ENCODE results near the gene FARS2. TPM values are rescaled to one million over a fixed set of nuclear protein-coding genes. Genes with fewer than 3 reads are reported as not detected.

The FARS2 gene
- total RNA-seq, 1 donor from 2014 or later, result 21.9 TPM

- H3K36me3 Mint-ChIP-seq, result no peaks in the 10 kb centered on the region
- peaks cover 24% of the 10 kb centered on the region for H3K4me1 Mint-ChIP-seq (ENCODE audit: unreplicated experiment)
- H3K4me3 Mint-ChIP-seq, result no peak overlapping the region
- TF ChIP-seq, protein P1, sequence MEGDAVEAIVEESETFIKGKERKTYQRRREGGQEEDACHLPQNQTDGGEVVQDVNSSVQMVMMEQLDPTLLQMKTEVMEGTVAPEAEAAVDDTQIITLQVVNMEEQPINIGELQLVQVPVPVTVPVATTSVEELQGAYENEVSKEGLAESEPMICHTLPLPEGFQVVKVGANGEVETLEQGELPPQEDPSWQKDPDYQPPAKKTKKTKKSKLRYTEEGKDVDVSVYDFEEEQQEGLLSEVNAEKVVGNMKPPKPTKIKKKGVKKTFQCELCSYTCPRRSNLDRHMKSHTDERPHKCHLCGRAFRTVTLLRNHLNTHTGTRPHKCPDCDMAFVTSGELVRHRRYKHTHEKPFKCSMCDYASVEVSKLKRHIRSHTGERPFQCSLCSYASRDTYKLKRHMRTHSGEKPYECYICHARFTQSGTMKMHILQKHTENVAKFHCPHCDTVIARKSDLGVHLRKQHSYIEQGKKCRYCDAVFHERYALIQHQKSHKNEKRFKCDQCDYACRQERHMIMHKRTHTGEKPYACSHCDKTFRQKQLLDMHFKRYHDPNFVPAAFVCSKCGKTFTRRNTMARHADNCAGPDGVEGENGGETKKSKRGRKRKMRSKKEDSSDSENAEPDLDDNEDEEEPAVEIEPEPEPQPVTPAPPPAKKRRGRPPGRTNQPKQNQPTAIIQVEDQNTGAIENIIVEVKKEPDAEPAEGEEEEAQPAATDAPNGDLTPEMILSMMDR (conservative IDR thresholded peaks at IDR 0.05), result no peak
- DNase-seq (ENCODE audit: extremely low spot score, unreplicated experiment), result peak; percentile 8
- no peaks in the 10 kb centered on the region for H3K27me3 Mint-ChIP-seq
- H3K27ac Mint-ChIP-seq, result no peak overlapping the region
- H3K9me3 Mint-ChIP-seq, result no peaks in the 10 kb centered on the region
Observed at GRCh38 chr6:5671601-5672559, 410.6 kb downstream of the FARS2 start.

DNA sequence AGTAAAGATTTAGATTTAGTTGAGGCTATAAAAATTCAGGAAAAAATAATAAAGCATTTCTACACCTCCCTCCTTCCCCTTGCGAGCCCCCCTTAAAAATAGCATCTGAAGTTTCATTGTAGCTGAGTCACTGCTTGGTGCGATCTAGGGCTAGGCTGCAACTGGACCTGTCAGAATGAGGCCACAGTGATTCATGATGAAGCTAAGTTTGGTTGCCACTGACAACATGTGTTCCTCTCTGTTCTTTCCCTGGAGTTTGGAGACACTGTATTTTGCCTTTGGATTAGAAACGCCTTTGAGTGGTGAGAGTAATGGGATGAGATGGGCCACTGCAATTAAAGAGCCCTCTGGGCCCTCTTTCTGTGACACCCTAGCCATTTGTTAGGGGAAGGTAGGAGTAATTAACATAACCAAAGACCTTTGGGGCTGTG is 411.3 kb downstream of the FARS2 start:
- H3K27ac Mint-ChIP-seq, result no peak overlapping the region

GRCh38 chr6:5673019-5673790 is 411.9 kb downstream of the FARS2 start:
- H3K9me3 Mint-ChIP-seq, result no peaks in the 10 kb centered on the region
- H3K27ac Mint-ChIP-seq, result no peak overlapping the region
- DNase-seq (ENCODE audit: extremely low spot score, unreplicated experiment), result peak; percentile 10
- H3K4me3 Mint-ChIP-seq, result no peak overlapping the region
- no peaks in the 10 kb centered on the region for H3K36me3 Mint-ChIP-seq
- H3K4me1 Mint-ChIP-seq (ENCODE audit: unreplicated experiment), result peaks cover 24% of the 10 kb centered on the region
- TF ChIP-seq, protein P1 (conservative IDR thresholded peaks at IDR 0.05), result no peak
- H3K27me3 Mint-ChIP-seq, result no peaks in the 10 kb centered on the region

More for the DNA sequence above, 411.3 kb downstream of the FARS2 start:
- Mint-ChIP-seq H3K4me1 (ENCODE audit: unreplicated experiment) (peaks cover 24% of the 10 kb centered on the region), H3K9me3 (no peaks in the 10 kb centered on the region), H3K36me3 (no peaks in the 10 kb centered on the region), H3K27me3 (no peaks in the 10 kb centered on the region), H3K4me3 (no peak overlapping the region)
- no peak for DNase-seq (ENCODE audit: extremely low spot score, unreplicated experiment)
- TF ChIP-seq, protein P1 (conservative IDR thresholded peaks at IDR 0.05), result no peak

GRCh38 chr6:5674141-5674540 is 412.8 kb downstream of the FARS2 start:
- TF ChIP-seq, protein P1 (conservative IDR thresholded peaks at IDR 0.05), result no peak
- Mint-ChIP-seq H3K27me3 (no peaks in the 10 kb centered on the region), H3K4me3 (no peak overlapping the region)

DNA sequence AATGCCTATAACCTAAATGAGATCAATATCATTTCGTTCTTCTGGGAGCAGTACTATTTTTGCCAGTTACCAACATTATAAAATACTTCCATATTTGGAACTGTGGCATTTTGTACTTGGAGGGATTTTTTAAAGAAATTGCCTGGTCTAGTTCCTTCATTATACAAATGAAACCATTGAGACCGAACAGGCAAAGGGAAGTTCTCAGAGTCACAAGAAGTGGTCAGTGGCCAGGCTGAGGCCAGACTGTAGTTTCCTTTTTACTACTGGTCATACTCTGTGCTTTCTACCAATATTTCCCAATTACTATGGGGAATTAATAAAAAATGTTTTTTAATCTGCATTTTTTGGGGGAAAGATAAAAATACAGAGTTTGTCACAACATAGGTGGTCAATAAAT is 413.4 kb downstream of the FARS2 start:
- H3K4me3 Mint-ChIP-seq, result no peak overlapping the region
- H3K4me1 Mint-ChIP-seq (ENCODE audit: unreplicated experiment), result peaks cover 31% of the 10 kb centered on the region
- H3K36me3 Mint-ChIP-seq, result no peaks in the 10 kb centered on the region
- TF ChIP-seq, protein P1 (conservative IDR thresholded peaks at IDR 0.05), result no peak
- no peaks in the 10 kb centered on the region for H3K27me3 Mint-ChIP-seq
- no peaks in the 10 kb centered on the region for H3K9me3 Mint-ChIP-seq
- no peak overlapping the region for H3K27ac Mint-ChIP-seq
- no peak for DNase-seq (ENCODE audit: extremely low spot score, unreplicated experiment)

More at GRCh38 chr6:5674141-5674540, 412.8 kb downstream of the FARS2 start:
- DNase-seq (ENCODE audit: extremely low spot score, unreplicated experiment), result no peak
- no peak overlapping the region for H3K27ac Mint-ChIP-seq
- H3K9me3 Mint-ChIP-seq, result no peaks in the 10 kb centered on the region
- no peaks in the 10 kb centered on the region for H3K36me3 Mint-ChIP-seq
- peaks cover 25% of the 10 kb centered on the region for H3K4me1 Mint-ChIP-seq (ENCODE audit: unreplicated experiment)
